Inflammatory macrophage treated with lipopolysaccharide for 1 hour (primary cell): Measurements from ENCODE around the gene FAM83G.
"Not testable (repeated sequence)": the region's sequence is repeated elsewhere in the genome, so short reads cannot be mapped to it uniquely, and the experiment has no call there.

Experiments used
- DNase-seq, 2 donors: peaks; one replicate each; pipeline ENCODE4 v3.0.0-alpha.2; 2020 to 2022

Gene FAM83G

GRCh38 chr17:19004421-19005136 lies at the start of gene FAM83G:
Gene FAM83G, minus strand, starts transcription at chr17:19004764. Its CDS starts 723 bp downstream, at chr17:19004041.
- DNase-seq: peak; percentile 44 to 74

- not testable (repeated sequence) for DNase-seq
Observed at GRCh38 chr17:19048826-19049225, 44.3 kb upstream of the FAM83G start.

GRCh38 chr17:19047510-19047909 lies 42.9 kb upstream of the FAM83G start:
- not testable (repeated sequence) for DNase-seq

GRCh38 chr17:19046782-19047375 lies 42.3 kb upstream of the FAM83G start, which contains the start of gene GRAP:
Gene GRAP, minus strand, starts transcription at chr17:19046957. Its CDS starts 31 bp downstream, at chr17:19046926.
- DNase-seq: not testable (repeated sequence)

- not testable (repeated sequence) for DNase-seq
Observed at GRCh38 chr17:19044643-19045042, 40.1 kb upstream of the FAM83G start.

GRCh38 chr17:19043032-19043431 lies 38.5 kb upstream of the FAM83G start:
- not testable (repeated sequence) for DNase-seq

GRCh38 chr17:19042369-19042768 lies 37.8 kb upstream of the FAM83G start:
- DNase-seq: not testable (repeated sequence)

GRCh38 chr17:19041871-19042270 lies 37.3 kb upstream of the FAM83G start:
- DNase-seq: not testable (repeated sequence)

GRCh38 chr17:19040350-19040749 lies 35.8 kb upstream of the FAM83G start:
- DNase-seq: not testable (repeated sequence)

- DNase-seq: not testable (repeated sequence)
Observed at GRCh38 chr17:19038730-19039129, 34.2 kb upstream of the FAM83G start.

- not testable (repeated sequence) for DNase-seq
Observed at GRCh38 chr17:19038007-19038406, 33.4 kb upstream of the FAM83G start.

- not testable (repeated sequence) for DNase-seq
Observed at GRCh38 chr17:19037547-19037946, 33.0 kb upstream of the FAM83G start.

- not testable (repeated sequence) for DNase-seq
Observed at GRCh38 chr17:19036186-19036585, 31.6 kb upstream of the FAM83G start.

- DNase-seq: not testable (repeated sequence)
Observed at GRCh38 chr17:19032377-19032988, 27.9 kb upstream of the FAM83G start.

GRCh38 chr17:19031729-19032128 lies 27.2 kb upstream of the FAM83G start:
- DNase-seq: not testable (repeated sequence)

- DNase-seq: not testable (repeated sequence)
Observed at GRCh38 chr17:19030771-19031449, 26.3 kb upstream of the FAM83G start.

- not testable (repeated sequence) for DNase-seq
Observed at GRCh38 chr17:19029740-19030139, 25.2 kb upstream of the FAM83G start.

- not testable (repeated sequence) for DNase-seq
Observed at GRCh38 chr17:19028671-19029070, 24.1 kb upstream of the FAM83G start.

GRCh38 chr17:19024101-19025078 lies 19.8 kb upstream of the FAM83G start:
- no peak for DNase-seq

GRCh38 chr17:19023209-19023999 lies 18.8 kb upstream of the FAM83G start:
- no peak for DNase-seq

GRCh38 chr17:19022747-19023146 lies 18.2 kb upstream of the FAM83G start:
- DNase-seq: no peak
